GM21515 (cell line): ENCODE data around the gene UFM1.
"Not testable (repeated sequence)": the region's sequence is repeated elsewhere in the genome, so short reads cannot be mapped to it uniquely, and the experiment has no call there.

Source experiments
- ATAC-seq: cut with Tn5 transposase; IDR thresholded peaks from one replicate; pipeline ENCODE4 v1.9.1; 2021; ENCODE audit not compliant: unreplicated experiment

UFM1 gene

DNA sequence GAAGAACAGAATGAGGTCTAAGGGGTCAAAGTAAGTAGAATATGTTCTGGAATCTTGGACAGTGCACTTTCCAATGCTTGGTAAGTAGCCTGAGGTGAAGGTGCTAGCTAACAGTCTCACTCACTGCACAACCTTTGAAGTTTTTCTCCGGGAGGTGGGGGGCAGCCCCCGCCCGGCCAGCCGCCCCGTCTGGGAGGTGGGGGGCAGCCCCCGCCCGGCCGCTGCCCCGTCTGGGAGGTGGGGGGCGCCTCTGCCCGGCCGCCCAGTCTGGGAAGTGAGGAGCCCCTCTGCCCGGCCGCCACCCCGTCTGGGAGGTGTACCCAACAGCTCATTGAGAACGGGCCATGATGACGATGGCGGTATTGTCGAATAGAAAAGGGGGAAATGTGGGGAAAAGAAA, 14.1 kb downstream of the UFM1 start:
- ATAC-seq = not testable (repeated sequence)

- no peak for ATAC-seq
Measured at GRCh38 chr13:38365661-38366060, 16.0 kb downstream of the UFM1 start.

DNA sequence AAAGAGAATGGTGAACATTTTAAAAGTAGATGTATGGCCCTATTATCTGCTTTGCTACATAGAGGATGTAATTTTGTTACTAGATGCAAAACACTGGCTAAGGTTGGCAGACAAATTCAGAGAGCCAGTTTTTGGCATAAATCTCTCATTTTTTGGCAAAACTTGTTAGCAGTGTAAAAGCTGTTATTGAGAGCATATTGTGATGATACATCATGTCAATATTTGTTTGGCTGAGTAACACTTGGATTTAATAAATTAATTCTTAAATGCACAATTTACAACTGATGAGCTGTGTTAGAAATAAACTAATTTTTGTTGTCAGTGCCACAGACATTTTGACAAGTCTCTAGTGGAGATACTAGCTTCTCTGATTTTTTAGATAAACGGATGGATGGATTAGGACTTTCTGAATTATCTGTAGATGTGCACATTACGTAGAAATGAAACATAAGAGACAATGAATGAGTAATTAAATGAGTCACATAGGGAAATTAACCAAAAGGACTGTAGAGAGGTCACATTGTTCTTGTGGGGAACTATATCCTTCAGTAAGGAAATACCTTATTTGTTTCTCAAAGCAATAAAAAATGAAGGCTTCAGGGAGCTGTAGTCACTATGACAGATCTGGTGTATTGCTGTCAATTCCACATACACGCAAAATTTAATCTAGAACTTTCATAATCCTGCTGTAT, 17.4 kb downstream of the UFM1 start:
- no peak for ATAC-seq

GRCh38 chr13:38369058-38369457, 19.4 kb downstream of the UFM1 start:
- no peak for ATAC-seq

- ATAC-seq = not testable (repeated sequence)
Measured at GRCh38 chr13:38370096-38370495, 20.4 kb downstream of the UFM1 start.

DNA sequence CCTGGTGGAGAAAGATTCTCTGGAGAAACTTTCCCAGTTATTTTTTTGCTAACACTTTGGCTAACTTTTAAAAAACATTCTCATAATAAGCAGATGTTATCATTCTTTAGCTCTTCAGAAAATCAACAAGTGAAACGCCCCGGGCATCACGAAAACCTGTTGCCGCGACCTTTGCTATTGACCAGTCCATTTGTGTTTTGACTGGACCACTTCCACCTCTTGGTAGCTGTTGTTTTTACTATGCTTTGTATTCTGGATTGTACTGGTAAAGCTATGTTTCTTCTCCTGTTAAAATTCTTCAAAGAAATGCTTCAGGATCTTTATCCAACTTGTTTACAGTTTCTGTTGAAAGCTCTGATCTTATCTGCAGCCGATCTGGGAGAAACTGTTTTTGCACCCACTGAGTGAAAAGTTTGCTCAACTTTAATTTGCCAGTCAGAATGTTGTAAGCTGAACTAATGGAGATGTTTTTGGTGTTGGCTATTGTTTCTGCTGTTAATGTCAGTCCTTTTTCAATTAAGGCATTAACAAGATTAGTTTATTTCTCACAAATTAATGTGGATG, 23.3 kb downstream of the UFM1 start:
- no peak for ATAC-seq

- no peak for ATAC-seq
Measured at GRCh38 chr13:38376546-38376945, 26.9 kb downstream of the UFM1 start.

GRCh38 chr13:38381890-38382289, 32.2 kb downstream of the UFM1 start:
- no peak for ATAC-seq

- no peak for ATAC-seq
Measured at GRCh38 chr13:38382946-38383345, 33.3 kb downstream of the UFM1 start.

DNA sequence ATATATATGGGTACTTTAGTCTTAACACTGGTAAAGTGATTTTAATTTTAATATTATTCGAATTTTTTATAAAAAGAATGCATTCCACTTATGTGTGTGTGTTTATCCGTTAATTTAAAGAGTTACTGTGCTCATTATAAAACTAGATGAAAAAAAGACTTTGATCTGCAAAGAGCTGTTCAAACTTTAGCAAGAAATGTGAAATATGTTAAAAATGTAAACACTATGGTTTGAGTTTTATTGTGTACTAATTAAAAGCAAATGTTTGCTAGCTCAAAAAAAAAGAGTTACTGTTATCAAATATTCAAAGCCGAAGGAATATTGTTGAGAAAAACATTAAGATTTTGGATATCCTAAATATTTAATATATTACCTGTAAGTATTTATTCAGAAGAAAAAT, 34.5 kb downstream of the UFM1 start:
- ATAC-seq = no peak

DNA sequence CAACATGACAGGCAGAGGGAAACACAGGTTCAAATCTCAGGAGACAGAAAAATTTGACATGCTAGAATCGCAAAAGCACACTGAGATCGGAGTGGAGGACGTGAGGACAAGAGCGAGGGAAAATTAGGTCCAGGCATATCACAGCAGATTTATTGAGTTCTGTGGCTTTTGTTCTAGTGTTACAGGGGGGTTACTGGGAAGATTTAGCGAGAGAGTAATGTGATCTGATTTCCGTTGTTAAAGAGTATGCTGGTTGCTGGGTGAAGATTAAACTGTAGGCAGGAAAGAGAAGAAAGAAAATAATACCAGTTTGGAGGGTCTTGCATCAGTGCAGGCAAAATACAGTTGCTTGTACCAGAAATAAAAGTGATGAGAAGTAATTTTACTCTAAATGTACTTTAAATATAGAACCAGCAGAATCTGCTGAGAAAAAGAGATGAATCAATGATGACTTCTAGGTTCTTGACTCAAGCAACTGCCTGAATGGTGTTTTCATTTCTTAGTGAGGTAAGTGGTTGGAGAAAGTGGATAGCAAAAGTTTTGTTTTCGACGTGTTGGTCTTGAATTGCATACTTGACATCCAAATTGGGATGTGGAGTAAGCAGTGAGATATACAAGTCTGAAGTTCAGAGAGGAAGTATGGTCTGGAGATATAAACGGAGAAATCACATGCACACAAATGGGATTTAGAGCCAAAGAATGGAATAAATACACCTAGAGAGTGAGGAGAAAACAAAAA, 35.7 kb downstream of the UFM1 start:
- no peak for ATAC-seq

- no peak for ATAC-seq
Measured at GRCh38 chr13:38386421-38386820, 36.8 kb downstream of the UFM1 start.

GRCh38 chr13:38391341-38391740, 41.7 kb downstream of the UFM1 start:
- ATAC-seq = no peak

GRCh38 chr13:38394777-38395496, 45.3 kb downstream of the UFM1 start:
- no peak for ATAC-seq

DNA sequence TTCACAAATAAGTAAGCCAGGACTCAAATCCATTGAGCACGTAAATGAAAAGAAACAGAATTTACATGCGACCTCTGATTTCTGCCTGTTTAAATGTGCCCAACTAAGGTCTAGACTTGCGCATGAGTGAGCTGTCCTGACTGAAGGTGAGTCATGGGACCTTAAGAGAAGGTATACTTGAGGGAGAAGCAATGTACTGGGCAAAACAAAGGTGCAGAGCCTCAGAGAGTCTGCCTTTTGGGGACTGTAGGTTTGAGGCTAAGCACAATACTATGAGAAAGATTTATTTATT, 45.8 kb downstream of the UFM1 start:
- ATAC-seq = no peak

- ATAC-seq = no peak
Measured at GRCh38 chr13:38398711-38399493, 49.3 kb downstream of the UFM1 start.

- ATAC-seq = no peak
Measured at GRCh38 chr13:38399535-38399934, 49.9 kb downstream of the UFM1 start.

- ATAC-seq = no peak
Measured at GRCh38 chr13:38401276-38401675, 51.6 kb downstream of the UFM1 start.

GRCh38 chr13:38405216-38405615, 55.6 kb downstream of the UFM1 start:
- no peak for ATAC-seq

DNA sequence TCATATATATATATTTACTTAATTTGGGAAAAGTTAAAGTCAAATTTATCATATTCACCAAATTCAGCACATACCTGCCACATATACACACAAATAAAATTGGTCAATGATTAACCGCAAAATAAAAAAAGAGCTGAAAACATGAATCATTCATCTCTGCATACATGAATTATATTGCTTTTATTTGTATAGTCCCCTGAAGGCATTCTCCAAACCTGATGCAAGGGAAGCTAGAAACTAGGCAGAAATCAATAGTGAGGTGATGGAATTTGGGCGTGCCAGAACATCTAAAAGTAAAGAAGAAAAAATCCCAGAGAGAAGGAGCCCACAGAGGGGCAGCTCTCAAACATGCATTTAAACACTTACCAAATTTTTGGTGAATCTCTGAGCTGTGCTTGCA, 60.1 kb downstream of the UFM1 start:
- ATAC-seq = no peak

- no peak for ATAC-seq
Measured at GRCh38 chr13:38412266-38412665, 62.6 kb downstream of the UFM1 start.
